CD4-positive, alpha-beta T cell treated with Interleukin-6 for 4 hours (primary cell): ENCODE results near the gene IQCB1.

ENCODE experiments used
- DNase-seq: peaks from one replicate; pipeline ENCODE4 v3.0.0-alpha.2; 2020; ENCODE audit warnings: mixed read lengths

Gene IQCB1

GRCh38 chr3:121740896-121741295 is 94.0 kb downstream of the IQCB1 start:
- no peak for DNase-seq

GRCh38 chr3:121739902-121740301 is 95.0 kb downstream of the IQCB1 start:
- DNase-seq: no peak

GRCh38 chr3:121737644-121738043 is 97.2 kb downstream of the IQCB1 start:
- DNase-seq: no peak

GRCh38 chr3:121736112-121736511 is 98.7 kb downstream of the IQCB1 start:
- DNase-seq: no peak

- DNase-seq: no peak
These were observed 99.7 kb downstream of the IQCB1 start for GRCh38 chr3:121735047-121735696.

- DNase-seq: no peak
These were observed 103.7 kb downstream of the IQCB1 start for GRCh38 chr3:121730940-121731687.

- DNase-seq: no peak
These were observed 110.7 kb downstream of the IQCB1 start for GRCh38 chr3:121724130-121724529.

- DNase-seq: no peak
These were observed 111.4 kb downstream of the IQCB1 start for GRCh38 chr3:121723485-121723884.

GRCh38 chr3:121722411-121722810 is 112.4 kb downstream of the IQCB1 start:
- no peak for DNase-seq

- no peak for DNase-seq
These were observed 114.7 kb downstream of the IQCB1 start for GRCh38 chr3:121720163-121720562.
